Left kidney (tissue), 2 donors: ENCODE results near the gene FCN1. TPM values are rescaled to one million over a fixed set of nuclear protein-coding genes. Genes with fewer than 3 reads are reported as not detected.

Source experiments
- DNase-seq: peaks from one replicate; pipeline ENCODE4 v3.0.0-alpha.2; 2013
- polyA plus RNA-seq: library from polyadenylated mRNA; unstranded; fragments of 120-200 nt; gene quantifications from one replicate; pipeline ENCODE4 v1.2.1, GENCODE V29; 2013; ENCODE audit not compliant: insufficient read length

The FCN1 gene
- polyA plus RNA-seq, 1 donor, result 0.83 TPM

- DNase-seq, result no peak
These were observed 34.3 kb upstream of the FCN1 start for GRCh38 chr9:134951994-134952393.

GRCh38 chr9:134951461-134951860, 33.7 kb upstream of the FCN1 start:
- no peak for DNase-seq

GRCh38 chr9:134950386-134951210, 32.9 kb upstream of the FCN1 start:
- DNase-seq, result no peak

- no peak for DNase-seq
These were observed 32.1 kb upstream of the FCN1 start for GRCh38 chr9:134949681-134950385.

- DNase-seq, result no peak
These were observed 30.4 kb upstream of the FCN1 start for GRCh38 chr9:134948149-134948548.

- DNase-seq, result no peak
These were observed 29.7 kb upstream of the FCN1 start for GRCh38 chr9:134947265-134947955.

- DNase-seq, result no peak
These were observed 29.0 kb upstream of the FCN1 start for GRCh38 chr9:134946663-134947062.

- no peak for DNase-seq
These were observed 28.0 kb upstream of the FCN1 start for GRCh38 chr9:134945509-134946275.

GRCh38 chr9:134944916-134945315, 27.2 kb upstream of the FCN1 start:
- DNase-seq, result no peak

- DNase-seq, result no peak
These were observed 26.7 kb upstream of the FCN1 start for GRCh38 chr9:134944351-134944802.

GRCh38 chr9:134943836-134944235, 26.1 kb upstream of the FCN1 start:
- DNase-seq, result no peak

GRCh38 chr9:134943411-134943810, 25.7 kb upstream of the FCN1 start:
- no peak for DNase-seq

GRCh38 chr9:134942788-134943184, 25.1 kb upstream of the FCN1 start:
- DNase-seq, result no peak

GRCh38 chr9:134942011-134942787, 24.5 kb upstream of the FCN1 start:
- DNase-seq, result no peak

GRCh38 chr9:134940236-134941208, 22.8 kb upstream of the FCN1 start:
- DNase-seq, result no peak

GRCh38 chr9:134939836-134940235, 22.1 kb upstream of the FCN1 start:
- DNase-seq, result no peak

GRCh38 chr9:134939080-134939733, 21.5 kb upstream of the FCN1 start:
- no peak for DNase-seq

GRCh38 chr9:134938346-134939079, 20.8 kb upstream of the FCN1 start:
- no peak for DNase-seq
